Stomach (tissue), 4 donors: ENCODE results near the gene SEMA4B.

Experiments
- CTCF ChIP-seq, 7 experiments: fragments of 450-650 bp in 4 of 7; fragments of 200-600 bp in 3 of 7; sonication (generic) in 3 of 7; IDR thresholded peaks; one replicate each; pipeline ENCODE4 v1.5.1; 2016 to 2019; ENCODE audit warnings: antibody characterized with exemption in 7 of 7, control low read depth in 2 of 7, mild to moderate bottlenecking in 1 of 7
- POLR2A ChIP-seq, 4 donors: fragments of 450-650 bp; IDR thresholded peaks; one replicate each; pipeline ENCODE4 v1.6.1; 2016; ENCODE audit warnings: antibody characterized with exemption in 4 of 4, control low read depth in 2 of 4, mild to moderate bottlenecking in 1 of 4, moderate library complexity in 1 of 4
- POLR2AphosphoS5 ChIP-seq, 3 donors: sonication (generic); formaldehyde crosslinking; IDR thresholded peaks; one replicate each; pipeline ENCODE4 v1.6.1; 2016; ENCODE audit warnings: antibody characterized with exemption in 3 of 3

- TF ChIP-seq CTCF (IDR thresholded peaks at IDR 0.05) (no peak), POLR2A (IDR thresholded peaks at IDR 0.05) (no peak), POLR2AphosphoS5 (IDR thresholded peaks at IDR 0.05) (no peak)
These were observed 40.4 kb downstream of the SEMA4B start for GRCh38 chr15:90241343-90242192.
